Measurements from ENCODE around the gene RGL2. TPM values are rescaled to one million over a fixed set of nuclear protein-coding genes. Genes with fewer than 3 reads are reported as not detected.

The RGL2 gene
- total and polyA plus RNA-seq, 7 donors = 5.8 to 48.9 (median 33.2) TPM

GRCh38 chr6:33280539-33280938, 18.2 kb downstream of the RGL2 start:
- TF ChIP-seq EP300 (IDR thresholded peaks at IDR 0.05) = no peak
- no peak for TF ChIP-seq POLR2A (IDR thresholded peaks at IDR 0.05)
- TF ChIP-seq CTCF (IDR thresholded peaks at IDR 0.05) = no peak
- no peak for TF ChIP-seq POLR2AphosphoS5 (IDR thresholded peaks at IDR 0.05)
- H3K27ac ChIP-seq = no peak overlapping the region
- H3K4me1 ChIP-seq = peaks cover 0 to 26% (median 23%) of the 10 kb centered on the region in 4 donors
- 85 to 92% methylated on average over 6 of the region's 6 CpGs for WGBS, 2 donors
- H3K27me3 ChIP-seq = no peaks in the 10 kb centered on the region
- H3K9me3 ChIP-seq = no peaks in the 10 kb centered on the region
- DNase-seq = no peak
- no peak overlapping the region for H3K4me3 ChIP-seq
- H3K36me3 ChIP-seq = peaks cover 6 to 75% (median 14%) of the 10 kb centered on the region in 4 donors
- intact Hi-C loops (cut with DNase I) = no loop called here

- 50 to 68% methylated on average over 5 of the region's 5 CpGs for WGBS, 2 donors
These were observed 18.7 kb downstream of the RGL2 start for GRCh38 chr6:33279971-33280511.

GRCh38 chr6:33279257-33279695, 19.5 kb downstream of the RGL2 start:
- H3K27ac ChIP-seq = no peak overlapping the region
- TF ChIP-seq CTCF (IDR thresholded peaks at IDR 0.05) (no peak), EP300 (IDR thresholded peaks at IDR 0.05) (no peak), POLR2AphosphoS5 (IDR thresholded peaks at IDR 0.05) (no peak), POLR2A (IDR thresholded peaks at IDR 0.05) (no peak)
- 77 to 86% methylated on average over 13 of the region's 13 CpGs for WGBS, 2 donors
- H3K4me1 ChIP-seq = peaks cover 0 to 37% (median 35%) of the 10 kb centered on the region in 4 donors
- DNase-seq = no peak
- H3K27me3 ChIP-seq = no peaks in the 10 kb centered on the region
- H3K9me3 ChIP-seq = no peaks in the 10 kb centered on the region
- intact Hi-C loops (cut with DNase I) = loop anchor here (10.0 kb wide), 1 partner anchor 1614 kb away; the partner anchor contains the start of genes C6orf47, CSNK2B, GPANK1 and LY6G5B
- H3K36me3 ChIP-seq = peaks cover 6 to 76% (median 24%) of the 10 kb centered on the region in 4 donors
- H3K4me3 ChIP-seq = no peak overlapping the region

More at GRCh38 chr6:33279971-33280511, 18.7 kb downstream of the RGL2 start:
- Histone ChIP-seq H3K4me1 (peaks cover 0 to 30% (median 27%) of the 10 kb centered on the region in 4 donors), H3K9me3 (no peaks in the 10 kb centered on the region), H3K27me3 (no peaks in the 10 kb centered on the region), H3K36me3 (peaks cover 6 to 76% (median 19%) of the 10 kb centered on the region in 4 donors), H3K4me3 (no peak overlapping the region), H3K27ac (no peak overlapping the region)
- DNase-seq = no peak
- intact Hi-C loops (cut with DNase I) = loop anchor here (10.0 kb wide), 1 partner anchor 1615 kb away; the partner anchor contains the start of genes C6orf47, CSNK2B, GPANK1 and LY6G5B
- TF ChIP-seq CTCF (IDR thresholded peaks at IDR 0.05) (no peak), POLR2A (IDR thresholded peaks at IDR 0.05) (no peak), EP300 (IDR thresholded peaks at IDR 0.05) (no peak), POLR2AphosphoS5 (IDR thresholded peaks at IDR 0.05) (no peak)

GRCh38 chr6:33278810-33279209, 19.9 kb downstream of the RGL2 start:
- TF ChIP-seq EP300 (IDR thresholded peaks at IDR 0.05) (no peak), POLR2A (IDR thresholded peaks at IDR 0.05) (no peak), POLR2AphosphoS5 (IDR thresholded peaks at IDR 0.05) (no peak), CTCF (IDR thresholded peaks at IDR 0.05) (no peak)
- no peaks in the 10 kb centered on the region for H3K9me3 ChIP-seq
- H3K36me3 ChIP-seq = peaks cover 6 to 79% (median 25%) of the 10 kb centered on the region in 4 donors
- no peak overlapping the region for H3K27ac ChIP-seq
- intact Hi-C loops (cut with DNase I) = loop anchor here (10.0 kb wide), 1 partner anchor 1614 kb away; the partner anchor contains the start of genes C6orf47, CSNK2B, GPANK1 and LY6G5B
- WGBS, 2 donors = 87 to 93% methylated on average over 3 of the region's 3 CpGs
- H3K27me3 ChIP-seq = no peaks in the 10 kb centered on the region
- peaks cover 0 to 42% (median 40%) of the 10 kb centered on the region in 4 donors for H3K4me1 ChIP-seq
- no peak overlapping the region for H3K4me3 ChIP-seq
- DNase-seq = no peak
